Measurements from ENCODE around the gene AUTS2.
"Not testable (repeated sequence)": the region's sequence is repeated elsewhere in the genome, so short reads cannot be mapped to it uniquely, and the experiment has no call there.

Gene AUTS2

DNA sequence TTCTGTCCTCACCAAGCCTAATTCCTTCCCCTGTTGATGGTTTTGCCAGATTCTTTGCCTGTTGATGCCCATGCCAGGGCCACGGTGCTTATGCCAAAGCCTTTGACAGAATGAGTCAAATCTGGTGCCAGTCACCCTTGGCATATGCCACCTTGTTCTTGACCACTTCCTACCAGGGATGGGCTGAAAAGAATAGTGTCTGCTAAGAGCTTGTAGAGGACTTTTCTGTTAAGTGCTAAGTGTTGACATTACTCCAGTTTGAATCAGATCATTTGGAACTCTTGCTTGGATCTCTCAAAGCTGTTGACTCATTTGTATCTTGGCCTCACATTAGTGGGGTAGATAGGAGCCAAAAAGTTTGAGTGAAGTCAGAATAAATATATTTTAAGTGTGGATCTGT lies 661.2 kb downstream of the AUTS2 start:
- Histone ChIP-seq H3K4me1 (ENCODE audit: insufficient read depth, low read length) (peaks cover 16% of the 10 kb centered on the region), H3K27me3 (ENCODE audit: insufficient read depth, low read length) (no peaks in the 10 kb centered on the region), H3K4me3 (ENCODE audit: low read length) (no peak overlapping the region), H3K36me3 (ENCODE audit: insufficient read depth, low read length) (no peaks in the 10 kb centered on the region), H2AFZ (ENCODE audit: low read depth, low read length) (no peak overlapping the region), H3K9me3 (ENCODE audit: low read length) (no peaks in the 10 kb centered on the region)

GRCh38 chr7:70263471-70264255 lies 665.4 kb downstream of the AUTS2 start:
- no peaks in the 10 kb centered on the region for H3K36me3 ChIP-seq (ENCODE audit: insufficient read depth, low read length)
- H3K9me3 ChIP-seq (ENCODE audit: low read length): no peaks in the 10 kb centered on the region
- H3K27me3 ChIP-seq (ENCODE audit: insufficient read depth, low read length): no peaks in the 10 kb centered on the region
- H3K4me1 ChIP-seq (ENCODE audit: insufficient read depth, low read length): peaks cover 33% of the 10 kb centered on the region
- H2AFZ ChIP-seq (ENCODE audit: low read depth, low read length): no peak overlapping the region
- no peak overlapping the region for H3K4me3 ChIP-seq (ENCODE audit: low read length)

GRCh38 chr7:70266186-70266585 lies 667.9 kb downstream of the AUTS2 start:
- Histone ChIP-seq H3K27me3 (ENCODE audit: insufficient read depth, low read length) (no peaks in the 10 kb centered on the region), H2AFZ (ENCODE audit: low read depth, low read length) (no peak overlapping the region), H3K9me3 (ENCODE audit: low read length) (no peaks in the 10 kb centered on the region), H3K4me3 (ENCODE audit: low read length) (no peak overlapping the region), H3K4me1 (ENCODE audit: insufficient read depth, low read length) (peaks cover 35% of the 10 kb centered on the region), H3K36me3 (ENCODE audit: insufficient read depth, low read length) (no peaks in the 10 kb centered on the region)

DNA sequence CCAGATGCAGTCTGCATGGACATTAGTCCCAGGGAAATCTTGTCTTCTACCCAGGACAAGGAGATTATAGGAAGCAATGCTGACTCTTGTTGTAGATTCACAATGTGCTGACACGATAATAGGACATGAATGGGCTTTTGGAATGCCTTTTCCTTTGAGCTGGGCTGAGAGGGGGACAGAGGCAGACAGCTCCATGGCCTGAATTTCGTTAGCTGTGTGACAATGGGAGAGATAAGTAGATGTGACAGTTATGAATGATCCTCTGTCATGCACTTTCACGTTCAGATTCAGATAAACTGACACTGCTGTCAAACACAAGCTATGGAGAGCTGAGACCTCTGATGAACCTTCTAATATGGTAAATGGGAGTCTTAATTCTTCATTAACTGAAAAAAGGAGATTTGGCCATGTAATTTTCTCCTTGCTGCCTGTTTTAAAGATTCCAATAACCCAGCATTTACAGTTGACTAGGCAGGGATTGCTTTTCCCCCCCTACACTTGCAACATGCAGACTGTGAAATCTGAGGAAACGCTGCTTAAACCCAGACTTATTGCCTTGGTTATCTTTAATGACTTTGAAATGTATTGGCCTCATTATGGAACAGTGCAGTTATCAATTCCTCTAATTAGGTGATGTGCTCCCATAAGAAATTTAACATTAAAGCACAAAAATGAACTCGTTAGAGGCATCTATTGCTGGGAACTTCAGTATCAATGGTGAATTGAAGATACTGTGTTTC lies 669.3 kb downstream of the AUTS2 start:
- no peaks in the 10 kb centered on the region for H3K9me3 ChIP-seq (ENCODE audit: low read length)
- H3K4me3 ChIP-seq (ENCODE audit: low read length): no peak overlapping the region
- no peaks in the 10 kb centered on the region for H3K27me3 ChIP-seq (ENCODE audit: insufficient read depth, low read length)
- H3K4me1 ChIP-seq (ENCODE audit: insufficient read depth, low read length): peaks cover 35% of the 10 kb centered on the region
- no peak overlapping the region for H2AFZ ChIP-seq (ENCODE audit: low read depth, low read length)
- H3K36me3 ChIP-seq (ENCODE audit: insufficient read depth, low read length): no peaks in the 10 kb centered on the region

GRCh38 chr7:70268179-70268578 lies 669.9 kb downstream of the AUTS2 start:
- Histone ChIP-seq H3K4me1 (ENCODE audit: insufficient read depth, low read length) (peaks cover 35% of the 10 kb centered on the region), H3K4me3 (ENCODE audit: low read length) (no peak overlapping the region), H3K27me3 (ENCODE audit: insufficient read depth, low read length) (no peaks in the 10 kb centered on the region), H3K36me3 (ENCODE audit: insufficient read depth, low read length) (no peaks in the 10 kb centered on the region), H2AFZ (ENCODE audit: low read depth, low read length) (no peak overlapping the region), H3K9me3 (ENCODE audit: low read length) (no peaks in the 10 kb centered on the region)

DNA sequence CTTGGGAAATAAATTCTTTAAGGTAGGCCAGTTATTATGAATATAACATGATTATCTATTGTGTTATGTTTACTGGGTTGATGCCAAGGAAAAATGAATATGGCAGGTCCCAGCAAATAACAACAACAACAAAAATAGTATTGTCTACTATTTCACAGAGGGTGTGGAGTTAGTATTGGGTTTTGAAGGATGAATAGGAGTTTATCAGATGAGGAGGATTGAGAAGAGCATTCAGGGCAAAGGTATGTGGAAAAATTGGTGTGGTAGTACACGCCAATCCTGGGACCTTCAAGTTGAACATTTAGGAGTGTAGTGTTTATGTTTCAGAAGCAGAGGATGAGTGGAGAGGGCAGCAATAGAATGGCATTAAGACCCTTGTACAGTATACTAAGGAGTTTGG lies 671.9 kb downstream of the AUTS2 start:
- H3K4me3 ChIP-seq (ENCODE audit: low read length): no peak overlapping the region
- no peaks in the 10 kb centered on the region for H3K9me3 ChIP-seq (ENCODE audit: low read length)
- H3K36me3 ChIP-seq (ENCODE audit: insufficient read depth, low read length): no peaks in the 10 kb centered on the region
- H2AFZ ChIP-seq (ENCODE audit: low read depth, low read length): no peak overlapping the region
- H3K27me3 ChIP-seq (ENCODE audit: insufficient read depth, low read length): no peaks in the 10 kb centered on the region
- peaks cover 35% of the 10 kb centered on the region for H3K4me1 ChIP-seq (ENCODE audit: insufficient read depth, low read length)

GRCh38 chr7:70271617-70272081 lies 673.4 kb downstream of the AUTS2 start:
- Histone ChIP-seq H3K27me3 (ENCODE audit: insufficient read depth, low read length) (no peaks in the 10 kb centered on the region), H3K4me1 (ENCODE audit: insufficient read depth, low read length) (peaks cover 29% of the 10 kb centered on the region), H3K36me3 (ENCODE audit: insufficient read depth, low read length) (no peaks in the 10 kb centered on the region), H2AFZ (ENCODE audit: low read depth, low read length) (no peak overlapping the region), H3K4me3 (ENCODE audit: low read length) (no peak overlapping the region), H3K9me3 (ENCODE audit: low read length) (no peaks in the 10 kb centered on the region)

DNA sequence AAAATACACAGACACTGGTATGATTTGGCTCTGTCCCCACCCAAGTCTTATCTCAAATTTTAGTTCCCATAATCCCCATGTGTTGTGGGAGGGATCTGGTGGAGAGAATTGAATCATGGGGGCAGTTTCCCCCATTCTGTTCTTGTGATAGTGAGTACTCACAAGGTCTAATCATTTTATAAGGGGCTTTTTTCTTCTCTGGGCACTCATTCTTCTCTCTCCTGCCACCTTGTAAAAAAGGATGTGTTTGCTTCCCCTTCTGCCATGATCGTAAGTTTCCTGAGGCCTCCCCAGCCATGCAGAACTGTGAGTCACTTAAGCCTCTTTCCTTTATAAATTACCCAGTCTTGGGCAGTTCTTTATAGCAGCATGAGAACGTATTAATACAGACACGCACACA lies 677.3 kb downstream of the AUTS2 start:
- H2AFZ ChIP-seq (ENCODE audit: low read depth, low read length); H3K9me3 ChIP-seq (ENCODE audit: low read length); H3K4me3 ChIP-seq (ENCODE audit: low read length); H3K4me1 ChIP-seq (ENCODE audit: insufficient read depth, low read length); H3K27me3 ChIP-seq (ENCODE audit: insufficient read depth, low read length); H3K36me3 ChIP-seq (ENCODE audit: insufficient read depth, low read length): not testable (repeated sequence)

- Histone ChIP-seq H2AFZ (ENCODE audit: low read depth, low read length) (no peak overlapping the region), H3K27me3 (ENCODE audit: insufficient read depth, low read length) (no peaks in the 10 kb centered on the region), H3K4me1 (ENCODE audit: insufficient read depth, low read length) (peaks cover 5% of the 10 kb centered on the region), H3K36me3 (ENCODE audit: insufficient read depth, low read length) (no peaks in the 10 kb centered on the region), H3K9me3 (ENCODE audit: low read length) (no peaks in the 10 kb centered on the region), H3K4me3 (ENCODE audit: low read length) (no peak overlapping the region)
Observed at GRCh38 chr7:70285187-70285586, 686.9 kb downstream of the AUTS2 start.

DNA sequence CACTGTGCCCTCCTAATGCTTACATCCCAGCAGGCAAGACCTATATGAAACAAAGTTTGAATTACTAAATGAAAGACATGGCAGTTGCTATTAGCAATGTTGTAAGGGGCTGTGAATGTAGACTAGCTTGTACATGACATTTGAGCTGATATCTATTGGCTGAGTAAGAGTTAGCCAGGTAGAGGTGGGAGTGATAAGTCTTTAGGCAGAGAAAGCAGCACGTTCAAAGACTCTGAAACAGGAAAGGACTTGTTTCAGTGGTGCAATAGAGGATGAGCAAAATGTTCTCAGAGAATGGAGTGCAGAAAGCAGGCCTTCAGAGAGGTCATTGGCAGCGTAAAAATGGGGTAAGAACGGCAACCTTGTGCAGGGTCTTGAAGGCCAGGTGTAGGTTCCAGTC lies 687.6 kb downstream of the AUTS2 start:
- H2AFZ ChIP-seq (ENCODE audit: low read depth, low read length): no peak overlapping the region
- H3K4me1 ChIP-seq (ENCODE audit: insufficient read depth, low read length): peaks cover 5% of the 10 kb centered on the region

GRCh38 chr7:70288781-70289456 lies 690.6 kb downstream of the AUTS2 start:
- Histone ChIP-seq H3K36me3 (ENCODE audit: insufficient read depth, low read length) (no peaks in the 10 kb centered on the region), H2AFZ (ENCODE audit: low read depth, low read length) (no peak overlapping the region), H3K4me3 (ENCODE audit: low read length) (no peak overlapping the region), H3K27me3 (ENCODE audit: insufficient read depth, low read length) (no peaks in the 10 kb centered on the region), H3K9me3 (ENCODE audit: low read length) (no peaks in the 10 kb centered on the region), H3K4me1 (ENCODE audit: insufficient read depth, low read length) (peaks cover 5% of the 10 kb centered on the region)

More for the DNA sequence above, 687.6 kb downstream of the AUTS2 start:
- H3K36me3 ChIP-seq (ENCODE audit: insufficient read depth, low read length): no peaks in the 10 kb centered on the region
- H3K9me3 ChIP-seq (ENCODE audit: low read length): no peaks in the 10 kb centered on the region
- no peaks in the 10 kb centered on the region for H3K27me3 ChIP-seq (ENCODE audit: insufficient read depth, low read length)
- no peak overlapping the region for H3K4me3 ChIP-seq (ENCODE audit: low read length)

DNA sequence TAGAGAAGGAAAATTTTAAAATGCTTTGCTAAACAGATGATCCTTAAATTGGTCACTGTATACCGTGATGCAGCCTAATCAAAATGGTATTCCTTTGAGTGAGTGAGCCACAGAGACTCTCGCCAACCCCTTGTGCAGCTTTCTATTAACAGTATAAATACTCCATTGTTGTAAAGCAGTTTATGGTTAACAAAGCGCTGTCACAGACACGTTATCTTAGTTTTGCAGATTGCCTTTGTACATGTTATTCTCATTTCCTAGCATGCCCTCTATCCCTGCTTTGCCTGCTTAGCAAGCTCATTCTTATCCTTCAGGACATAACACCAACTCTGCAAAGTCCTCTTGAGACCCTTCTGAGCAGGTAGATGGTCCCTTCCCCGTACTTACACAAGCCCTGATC lies 694.4 kb downstream of the AUTS2 start:
- no peaks in the 10 kb centered on the region for H3K9me3 ChIP-seq (ENCODE audit: low read length)
- no peaks in the 10 kb centered on the region for H3K36me3 ChIP-seq (ENCODE audit: insufficient read depth, low read length)
- no peak overlapping the region for H2AFZ ChIP-seq (ENCODE audit: low read depth, low read length)
- no peak overlapping the region for H3K4me3 ChIP-seq (ENCODE audit: low read length)
- H3K4me1 ChIP-seq (ENCODE audit: insufficient read depth, low read length): no peaks in the 10 kb centered on the region
- no peaks in the 10 kb centered on the region for H3K27me3 ChIP-seq (ENCODE audit: insufficient read depth, low read length)

- Histone ChIP-seq H3K4me1 (ENCODE audit: insufficient read depth, low read length) (no peaks in the 10 kb centered on the region), H3K36me3 (ENCODE audit: insufficient read depth, low read length) (no peaks in the 10 kb centered on the region), H2AFZ (ENCODE audit: low read depth, low read length) (no peak overlapping the region), H3K27me3 (ENCODE audit: insufficient read depth, low read length) (no peaks in the 10 kb centered on the region), H3K9me3 (ENCODE audit: low read length) (no peaks in the 10 kb centered on the region), H3K4me3 (ENCODE audit: low read length) (no peak overlapping the region)
Observed at GRCh38 chr7:70294211-70294911, 696.1 kb downstream of the AUTS2 start.

Data from neuron (in vitro differentiated cells).